Kidney capillary endothelial cell (primary cell): Measurements from ENCODE around the gene JAM2.
A peak's percentile ranks its signal among the peaks of the same experiment; 100 is the strongest.
"Not testable (repeated sequence)": the region's sequence is repeated elsewhere in the genome, so short reads cannot be mapped to it uniquely, and the experiment has no call there.

Source experiments
- DNase-seq: peaks from one replicate; pipeline ENCODE4 v3.0.0-alpha.2; 2018; ENCODE audit warnings: low spot score

JAM2 gene

DNA sequence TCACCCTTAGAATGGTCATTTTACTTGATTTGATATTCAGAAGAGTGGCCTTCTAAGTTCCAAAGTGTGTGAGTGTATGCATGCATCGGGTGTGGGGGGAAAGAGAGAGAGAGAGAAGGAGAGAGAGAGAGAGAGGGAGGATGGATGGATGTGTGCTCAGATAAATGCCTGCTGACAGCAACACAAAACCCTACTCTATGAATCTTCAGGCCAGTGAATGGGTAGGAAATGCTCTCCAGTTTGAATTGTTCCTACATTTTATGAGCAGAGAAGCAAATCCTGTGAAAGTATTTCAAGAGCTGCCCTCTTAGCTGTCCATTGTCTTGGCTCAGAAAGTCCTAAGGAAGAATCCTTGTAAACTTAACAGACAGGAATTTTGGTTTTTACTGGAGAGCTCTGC lies 7.4 kb downstream of the JAM2 start:
- DNase-seq: no peak

- DNase-seq: no peak
Observed at GRCh38 chr21:25647647-25648046, 8.6 kb downstream of the JAM2 start.

GRCh38 chr21:25649146-25649545 lies 10.1 kb downstream of the JAM2 start:
- DNase-seq: no peak

DNA sequence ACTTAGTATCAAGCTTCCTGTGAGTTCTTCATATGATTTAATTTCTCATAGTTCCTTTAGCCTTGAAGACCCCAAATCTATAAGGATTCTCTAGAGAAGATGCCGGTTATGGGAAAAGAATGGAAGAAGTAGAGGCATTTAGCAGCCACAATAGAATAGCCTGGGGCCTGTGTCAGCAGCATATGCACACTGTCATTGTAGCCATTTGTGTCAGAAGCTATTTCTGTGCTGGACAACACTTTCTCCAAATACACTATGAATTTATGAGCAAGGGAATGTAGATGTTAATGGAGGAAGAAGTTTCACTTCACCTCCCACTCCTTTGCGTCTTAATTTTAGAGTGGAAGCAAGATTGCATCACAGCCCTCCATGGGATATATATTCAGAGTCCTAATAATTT lies 17.4 kb downstream of the JAM2 start:
- DNase-seq: no peak

DNA sequence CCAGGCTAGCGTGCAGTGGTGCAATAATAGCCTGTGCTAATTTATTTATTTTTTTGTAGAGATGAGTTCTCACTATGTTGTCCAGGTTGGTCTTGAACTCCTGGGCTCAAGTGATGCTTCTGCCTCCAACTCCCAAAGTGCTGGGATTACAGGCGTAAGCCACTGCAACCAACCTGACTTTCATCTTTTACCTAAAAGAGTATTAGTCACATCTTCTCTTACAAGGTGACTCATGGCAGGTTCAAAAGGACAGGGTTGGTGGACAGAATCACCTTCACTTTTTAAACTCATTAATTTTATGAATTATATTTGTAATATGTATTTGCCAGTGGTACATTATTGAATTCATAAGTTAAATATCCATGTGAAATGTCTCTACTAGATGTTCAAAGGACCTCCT lies 18.1 kb downstream of the JAM2 start:
- no peak for DNase-seq

GRCh38 chr21:25658427-25659035 lies 19.5 kb downstream of the JAM2 start:
- no peak for DNase-seq

GRCh38 chr21:25660233-25660632 lies 21.2 kb downstream of the JAM2 start:
- DNase-seq: no peak

DNA sequence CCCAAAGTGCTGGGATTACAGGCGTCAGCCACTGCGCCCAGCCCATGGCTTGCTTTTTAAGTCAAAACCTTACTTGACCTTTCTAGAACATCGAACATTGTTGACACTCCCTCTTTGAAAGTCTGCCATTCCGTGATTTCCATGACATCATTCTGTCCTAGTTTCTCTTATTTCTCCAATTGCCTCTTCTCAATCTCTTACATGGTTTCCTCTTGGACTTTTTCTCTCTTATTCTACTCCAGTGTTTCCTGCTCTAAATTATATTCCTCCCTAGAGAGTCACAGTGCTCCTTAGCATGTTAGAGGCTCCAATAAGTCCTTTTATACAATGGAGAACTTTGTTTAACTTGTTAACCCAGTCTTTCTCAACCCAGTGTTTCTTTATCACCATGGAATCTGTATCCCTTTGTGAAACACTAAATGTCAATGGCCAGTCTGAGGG lies 25.5 kb downstream of the JAM2 start:
- no peak for DNase-seq

DNA sequence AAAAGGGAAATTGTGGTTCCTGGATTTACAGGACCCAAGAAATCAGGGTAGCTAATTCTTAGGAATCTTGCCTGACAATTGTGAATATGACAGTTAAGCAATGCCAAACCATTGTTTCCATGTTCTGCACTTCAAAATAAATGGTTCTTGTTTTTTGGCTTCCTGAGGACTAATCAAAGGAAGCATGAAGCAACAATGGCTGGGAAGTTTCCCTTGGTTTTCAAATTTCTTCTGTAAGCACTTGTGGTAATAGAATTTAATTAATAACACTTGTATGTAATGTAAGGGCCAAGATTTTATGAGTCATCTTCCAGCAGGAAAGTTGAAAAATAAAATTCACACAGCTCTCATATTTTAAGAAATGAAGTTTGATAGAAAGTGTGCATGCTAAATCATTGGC lies 31.7 kb downstream of the JAM2 start:
- DNase-seq: peak; percentile 11

DNA sequence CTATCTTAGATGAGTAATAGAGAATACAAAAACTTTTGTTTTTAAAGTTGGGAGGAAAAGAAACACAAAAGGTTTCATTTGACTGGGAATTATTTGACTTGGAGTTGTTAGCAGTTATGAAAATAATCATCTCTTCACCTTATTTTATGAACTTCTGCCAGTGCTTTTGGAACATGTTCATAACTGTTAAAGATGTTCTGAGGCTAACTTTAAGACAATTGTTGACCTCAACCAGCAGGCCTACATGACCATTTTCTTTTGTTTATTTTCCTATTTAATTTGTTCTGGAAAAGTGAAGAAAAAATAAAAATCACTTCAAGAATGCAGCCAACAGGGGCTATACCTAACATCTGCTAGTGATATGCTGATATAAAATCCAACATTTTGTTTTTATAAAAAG lies 37.4 kb downstream of the JAM2 start:
- DNase-seq: no peak

DNA sequence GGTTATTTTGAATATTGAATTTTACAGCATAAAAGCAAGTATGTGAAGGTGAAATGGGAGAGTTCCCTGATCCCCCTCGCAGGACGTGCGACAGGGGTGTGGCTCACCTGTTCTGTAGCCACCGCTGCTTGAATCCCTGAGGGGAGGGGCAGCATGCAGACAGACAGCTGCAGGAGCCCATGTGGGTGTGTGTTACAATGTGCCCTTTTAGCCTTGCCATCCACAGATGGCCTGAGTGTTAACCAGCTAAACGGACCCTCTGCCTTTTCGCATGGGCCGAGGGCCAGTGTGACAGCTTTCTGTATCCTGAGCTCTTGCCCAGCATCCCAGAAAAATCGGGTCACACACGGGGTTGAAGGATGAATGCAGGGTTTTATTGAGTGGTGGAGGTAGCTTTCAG lies 43.3 kb downstream of the JAM2 start:
- DNase-seq: no peak

GRCh38 chr21:25687787-25688186 lies 48.7 kb downstream of the JAM2 start:
- no peak for DNase-seq

- peak; percentile 53 for DNase-seq
Observed at GRCh38 chr21:25688275-25689155, 49.5 kb downstream of the JAM2 start.

- DNase-seq: no peak
Observed at GRCh38 chr21:25689226-25689625, 50.2 kb downstream of the JAM2 start.

GRCh38 chr21:25691976-25692375 lies 52.9 kb downstream of the JAM2 start:
- no peak for DNase-seq

GRCh38 chr21:25695461-25695860 lies 56.4 kb downstream of the JAM2 start:
- not testable (repeated sequence) for DNase-seq

- no peak for DNase-seq
Observed at GRCh38 chr21:25700741-25701140, 61.7 kb downstream of the JAM2 start.

DNA sequence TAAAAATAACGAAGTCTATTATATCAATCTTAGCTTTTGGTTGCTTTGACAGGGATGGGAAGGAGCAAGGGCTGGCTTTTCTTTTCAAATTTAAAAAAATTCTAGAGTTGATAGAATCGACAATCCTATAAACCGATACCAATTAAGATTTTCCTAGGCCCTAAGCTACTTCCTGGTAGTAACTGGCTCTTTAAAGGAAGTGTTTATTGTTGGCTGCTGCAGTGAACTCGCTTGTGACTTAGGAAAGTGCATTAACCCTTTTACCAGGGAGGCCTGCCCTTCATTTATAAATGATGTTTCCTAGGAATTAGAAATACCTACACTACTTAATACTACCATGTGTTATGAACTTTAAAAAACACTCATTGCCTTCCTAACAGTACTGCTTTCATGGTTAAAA lies 62.5 kb downstream of the JAM2 start:
- DNase-seq: no peak

GRCh38 chr21:25708467-25709065 lies 69.5 kb downstream of the JAM2 start:
- peak; percentile 47 for DNase-seq

DNA sequence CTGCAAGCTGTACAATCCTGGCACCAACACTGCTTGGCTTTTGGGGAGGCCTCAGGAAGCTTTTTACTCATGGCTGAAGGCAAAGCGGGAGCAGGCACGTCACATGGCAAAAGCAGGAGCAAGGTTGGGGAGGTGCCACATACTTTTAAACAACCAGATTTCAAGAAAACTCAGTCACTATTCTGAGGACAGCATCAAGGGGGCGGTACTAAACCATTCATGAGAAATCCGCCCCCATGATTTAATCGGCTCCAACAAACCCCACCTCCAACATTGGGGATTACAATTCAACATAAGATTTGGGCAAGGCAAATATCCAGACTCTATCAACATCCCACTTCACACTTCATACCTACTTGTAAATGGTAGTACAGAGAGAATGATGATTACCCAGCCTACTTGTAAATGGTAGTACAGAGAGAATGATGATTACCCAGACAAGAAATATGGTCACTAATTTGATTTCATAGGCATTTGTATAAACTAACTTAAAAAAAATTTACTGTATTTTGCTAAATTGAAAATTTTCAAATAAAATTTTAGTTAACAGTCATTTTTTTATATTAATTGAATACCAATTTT lies 70.7 kb downstream of the JAM2 start:
- DNase-seq: no peak

- no peak for DNase-seq
Observed at GRCh38 chr21:25710550-25710949, 71.5 kb downstream of the JAM2 start.

DNA sequence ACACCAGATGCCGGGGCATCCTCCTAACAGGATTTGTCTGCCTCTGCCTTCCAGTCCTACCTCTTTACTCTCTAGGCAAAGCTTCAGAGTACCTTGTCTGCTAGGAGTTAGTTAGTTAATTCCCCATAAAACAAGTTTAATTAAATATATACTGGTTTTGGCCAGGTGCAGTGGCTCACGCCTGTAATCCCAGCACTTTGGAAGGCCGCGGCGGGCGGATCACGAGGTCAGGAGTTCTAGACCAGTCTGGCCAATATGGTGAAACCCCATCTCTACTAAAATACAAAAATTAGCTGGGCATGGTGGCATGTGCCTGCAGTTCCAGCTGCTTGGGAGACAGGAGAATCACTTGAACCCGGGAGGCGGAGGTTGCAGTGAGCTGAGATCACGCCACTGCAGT lies 75.0 kb downstream of the JAM2 start:
- DNase-seq: not testable (repeated sequence)
